SK-N-SH (cell line): ENCODE measurements around the gene FAM162A. TPM values are rescaled to one million over a fixed set of nuclear protein-coding genes. Genes with fewer than 3 reads are reported as not detected.
"Not testable (repeated sequence)": the region's sequence is repeated elsewhere in the genome, so short reads cannot be mapped to it uniquely, and the experiment has no call there.

Experiments
- CTCF ChIA-PET: fragments of 300-600, 350-600 bp; formaldehyde crosslinking; extraction: SDS; loops from one replicate; lab custom pipeline; 2021; lab: Yijun Ruan, JAX
- POLR2A ChIA-PET: fragments of 350-600 bp; sonication (Branson Sonifier 250); formaldehyde crosslinking; extraction: SDS; loops from one replicate; lab custom pipeline; 2020; ENCODE audit warnings: antibody characterized with exemption, inconsistent platforms; lab: Yijun Ruan, JAX
- DNase-seq: peaks from one replicate; pipeline ENCODE4 v3.0.0; 2012
- H2AFZ ChIP-seq: fragments of 200-600 bp; sonication (generic); 2 replicates; pipeline ENCODE4 v1.8.1; 2016; ENCODE audit warnings: antibody characterized with exemption, mild to moderate bottlenecking, low read depth
- H3F3A ChIP-seq: fragments of 200-600 bp; sonication (generic); replicated peaks from 2 replicates; pipeline ENCODE3; 2016; ENCODE audit warnings: antibody characterized with exemption, mild to moderate bottlenecking; ENCODE audit not compliant: insufficient read depth
- H3K27ac ChIP-seq, 2 experiments: fragments of 200-500 bp in 1 of 2; fragments of 200-600 bp in 1 of 2; sonication (Bioruptor generic) in 1 of 2; sonication (generic), shearing (Covaris generic) in 1 of 2; 2 replicates each; pipeline versions ENCODE4 v1.5.1 to v1.6.1; 2014 to 2016; ENCODE audit warnings: low read depth in 2 of 2, inconsistent platforms in 1 of 2, low read length in 1 of 2, mild to moderate bottlenecking in 1 of 2, mixed read lengths in 1 of 2
- H3K27me3 ChIP-seq: fragments of 200-600 bp; sonication (generic), shearing (Covaris generic); 2 replicates; pipeline ENCODE4 v1.6.1; 2016; ENCODE audit warnings: mixed run types; ENCODE audit not compliant: insufficient read depth
- H3K36me3 ChIP-seq, 2 experiments: fragments of 200-500 bp in 1 of 2; fragments of 200-600 bp in 1 of 2; sonication (Bioruptor generic) in 1 of 2; sonication (generic) in 1 of 2; replicated peaks in 1 of 2; 2 replicates each; pipeline versions ENCODE3 to v1.5.1; 2014 to 2016; ENCODE audit warnings: low read length in 1 of 2, mild to moderate bottlenecking in 1 of 2; ENCODE audit not compliant: insufficient read depth in 2 of 2, control insufficient read depth in 1 of 2
- H3K4me1 ChIP-seq, 2 experiments: fragments of 200-500 bp in 1 of 2; fragments of 200-600 bp in 1 of 2; sonication (Bioruptor generic) in 1 of 2; sonication (generic), shearing (Covaris generic) in 1 of 2; 2 replicates each; pipeline versions ENCODE4 v1.5.1 to v1.6.1; 2014 to 2016; ENCODE audit warnings: low read depth in 1 of 2, low read length in 1 of 2, mixed run types in 1 of 2; ENCODE audit not compliant: insufficient read depth in 2 of 2, control insufficient read depth in 1 of 2
- H3K4me2 ChIP-seq: fragments of 200-600 bp; sonication (generic), shearing (Covaris generic); 2 replicates; pipeline ENCODE4 v1.6.1; 2017; ENCODE audit warnings: mixed run types
- H3K4me3 ChIP-seq, 2 experiments: fragments of 200-500 bp in 1 of 2; fragments of 200-600 bp in 1 of 2; sonication (Bioruptor generic) in 1 of 2; sonication (generic), shearing (Covaris generic) in 1 of 2; 2 replicates each; pipeline versions ENCODE4 v1.5.1 to v1.8.1; 2014 to 2016; ENCODE audit warnings: low read depth in 2 of 2, inconsistent platforms in 1 of 2, low read length in 1 of 2, mild to moderate bottlenecking in 1 of 2, mixed read lengths in 1 of 2, moderate library complexity in 1 of 2
- H3K79me2 ChIP-seq: fragments of 200-600 bp; sonication (generic); 2 replicates; pipeline ENCODE4 v1.8.1; 2017; ENCODE audit warnings: mild to moderate bottlenecking; ENCODE audit not compliant: insufficient read depth
- H3K9ac ChIP-seq: fragments of 200-600 bp; sonication (generic); 2 replicates; pipeline ENCODE4 v1.6.1; 2017; ENCODE audit warnings: mixed run types
- H3K9me2 ChIP-seq: fragments of 200-600 bp; sonication (generic); 2 replicates; pipeline ENCODE4 v1.6.1; 2017; ENCODE audit warnings: mixed run types
- H3K9me3 ChIP-seq: fragments of 200-600 bp; sonication (generic); 2 replicates; pipeline ENCODE4 v1.6.1; 2017; ENCODE audit warnings: mixed run types, mild to moderate bottlenecking, moderate library complexity
- H4K20me1 ChIP-seq: fragments of 200-600 bp; sonication (generic); 2 replicates; pipeline ENCODE4 v1.6.1; 2017; ENCODE audit warnings: mild to moderate bottlenecking, mixed run types; ENCODE audit not compliant: insufficient read depth
- CHD2 ChIP-seq: fragments of 150-350 bp; IDR thresholded peaks from 2 replicates; pipeline ENCODE4 v1.6.1; 2018; ENCODE audit warnings: low read length; ENCODE audit not compliant: partially characterized antibody
- EZH2phosphoT487 ChIP-seq: fragments of 200-600 bp; sonication (generic); IDR thresholded peaks from 2 replicates; pipeline ENCODE4 v1.6.1; 2017; ENCODE audit warnings: low read depth, mixed run types, mild to moderate bottlenecking, antibody characterized with exemption, moderate library complexity, borderline replicate concordance
- FOSL2 ChIP-seq: IDR thresholded peaks from 2 replicates; pipeline ENCODE4 v1.4.0; 2012; ENCODE audit warnings: low read depth, mild to moderate bottlenecking, moderate library complexity, borderline replicate concordance
- FOXM1 ChIP-seq: IDR thresholded peaks from 2 replicates; pipeline ENCODE4 v1.4.0; 2012; ENCODE audit warnings: low read depth, mild to moderate bottlenecking
- RAD21 ChIP-seq: IDR thresholded peaks from 2 replicates; pipeline ENCODE4 v1.6.1; 2012; ENCODE audit warnings: mild to moderate bottlenecking, low read length
- SIN3A ChIP-seq: IDR thresholded peaks from 2 replicates; pipeline ENCODE4 v1.6.1; 2012; ENCODE audit warnings: low read depth, mild to moderate bottlenecking, low read length, moderate library complexity, borderline replicate concordance
- TCF12 ChIP-seq: IDR thresholded peaks from 2 replicates; pipeline ENCODE4 v1.4.0; 2012
- WGBS: methylation state at CpG from one replicate; pipeline ENCODE4 v1.1.6; 2017; ENCODE audit warnings: low lambda C conversion rate; 5-methylcytosine and 5-hydroxymethylcytosine counted together
- polyA plus RNA-seq, 3 experiments: library from polyadenylated mRNA; depleted of rRNA; stranded (reverse); fragments of >200 nt; gene quantifications; 2 replicates each; pipeline ENCODE4 v1.2.3, GENCODE V29; 2012
- TF ChIP-seq, protein P1 (sequence below): IDR thresholded peaks from 2 replicates; pipeline ENCODE4 v1.4.0; 2012; ENCODE audit warnings: low read depth, borderline replicate concordance

FAM162A gene
- polyA plus RNA-seq, 1 of the 3 experiments (the other 2 are of a cell fraction) = 35.1 TPM

DNA sequence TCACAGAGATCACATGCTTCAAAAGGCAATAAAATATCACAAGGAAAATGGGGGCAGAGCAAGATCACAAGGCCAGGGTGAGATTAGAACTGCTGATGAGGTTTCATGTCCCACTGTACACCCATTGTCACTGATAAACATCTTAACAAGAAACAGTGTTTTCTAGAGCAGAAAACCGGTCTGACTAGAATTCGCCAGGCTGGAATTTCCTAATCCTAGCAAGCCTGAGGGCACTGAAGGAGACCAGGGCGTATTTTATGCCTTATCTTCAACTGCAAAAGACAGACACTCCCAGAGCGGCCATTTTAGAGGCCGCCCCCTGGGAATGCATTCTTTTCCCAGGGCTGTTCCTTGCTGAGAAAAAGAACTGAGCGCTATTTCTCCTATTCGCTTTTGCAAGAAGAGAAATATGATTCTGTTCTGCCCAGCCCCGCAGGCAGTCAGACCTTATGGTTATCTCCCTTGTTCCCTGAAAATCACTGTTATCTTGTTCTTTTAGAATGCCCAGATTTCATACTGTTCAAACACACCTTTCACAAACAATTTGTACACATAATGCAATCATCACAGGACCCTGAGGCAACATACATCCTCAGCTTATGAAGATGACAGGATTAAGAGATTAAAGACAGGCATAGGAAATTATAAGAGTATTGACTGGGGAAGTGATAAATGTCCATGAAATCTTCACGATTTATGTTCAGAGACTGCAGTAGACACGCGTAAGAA lies 59.9 kb downstream of the FAM162A start:
- CTCF ChIA-PET = interaction anchor here (1.1 kb wide), 1 partner anchor 12 kb away, joined by 3 read pairs; no protein-coding TSS in a partner anchor

DNA sequence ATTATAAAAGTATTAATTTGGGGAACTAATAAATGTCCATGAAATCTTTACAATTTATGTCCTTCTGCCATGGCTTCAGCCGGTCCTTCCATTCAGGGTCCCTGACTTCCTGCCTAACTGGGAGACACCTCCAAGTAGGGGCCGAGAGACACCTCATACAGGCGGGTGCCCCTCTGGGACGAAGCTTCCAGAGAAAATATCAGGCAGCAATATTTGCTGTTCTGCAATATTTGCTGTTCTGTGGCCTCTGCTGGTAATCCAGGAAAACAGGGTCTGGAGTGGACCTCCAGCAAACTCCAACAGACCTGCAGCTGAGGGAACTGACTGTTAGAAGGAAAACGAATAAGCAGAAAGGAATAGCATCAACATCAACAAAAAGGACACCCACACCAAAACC lies 60.5 kb downstream of the FAM162A start:
- H3K4me3 ChIP-seq, H3K9me3 ChIP-seq, H3F3A ChIP-seq, DNase-seq, POLR2A ChIA-PET, H4K20me1 ChIP-seq, H3K4me2 ChIP-seq, H2AFZ ChIP-seq, H3K27me3 ChIP-seq, H3K27ac ChIP-seq, H3K9me2 ChIP-seq, H3K4me1 ChIP-seq, H3K9ac ChIP-seq: not testable (repeated sequence)
- Histone ChIP-seq H3K79me2 (peaks cover 67% of the 10 kb centered on the region), H3K36me3 (peaks cover 43 to 59% of the 10 kb centered on the region in 2 experiments)
- CTCF ChIA-PET = interaction anchor here (1.1 kb wide), 1 partner anchor 13 kb away, joined by 3 read pairs; no protein-coding TSS in a partner anchor
- 98% methylated on average over 5 of the region's 5 CpGs for WGBS

More for the DNA sequence above, 59.9 kb downstream of the FAM162A start:
- H3K9ac ChIP-seq, H3K9me3 ChIP-seq, POLR2A ChIA-PET, H2AFZ ChIP-seq, H3K4me2 ChIP-seq, H3K9me2 ChIP-seq, H3K4me3 ChIP-seq, DNase-seq, H3K27ac ChIP-seq, H3K4me1 ChIP-seq, H4K20me1 ChIP-seq, H3K27me3 ChIP-seq, H3F3A ChIP-seq: not testable (repeated sequence)
- Histone ChIP-seq H3K36me3 (peaks cover 41 to 60% of the 10 kb centered on the region in 2 experiments), H3K79me2 (peaks cover 61% of the 10 kb centered on the region)
- WGBS = 91% methylated on average over 9 of the region's 11 CpGs

DNA sequence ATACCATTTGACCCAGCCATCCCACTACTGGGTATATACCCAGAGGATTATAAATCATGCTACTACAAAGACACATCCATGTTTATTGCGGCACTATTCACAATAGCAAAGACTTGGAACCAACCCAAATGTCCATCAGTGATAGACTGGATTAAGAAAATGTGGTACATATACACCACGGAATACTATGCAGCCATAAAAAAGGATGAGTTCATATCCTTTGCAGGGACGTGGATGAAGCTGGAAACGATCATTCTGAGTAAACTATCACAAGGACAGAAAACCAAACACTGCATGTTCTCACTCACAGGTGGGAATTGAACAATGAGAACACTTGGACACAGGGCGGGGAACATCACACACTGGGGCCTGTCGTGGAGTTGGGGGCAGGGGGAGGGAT lies 64.2 kb downstream of the FAM162A start:
- DNase-seq, H3K27ac ChIP-seq, POLR2A ChIA-PET, H3K4me3 ChIP-seq, H3K9me3 ChIP-seq, H3K9ac ChIP-seq, H4K20me1 ChIP-seq, H2AFZ ChIP-seq, H3K4me2 ChIP-seq, H3K4me1 ChIP-seq, H3K27me3 ChIP-seq, H3F3A ChIP-seq, H3K9me2 ChIP-seq: not testable (repeated sequence)
- CTCF ChIA-PET = interaction anchor here (0.7 kb wide), 1 partner anchor 182 kb away, joined by 3 read pairs; no protein-coding TSS in a partner anchor
- 96% methylated on average over 6 of the region's 6 CpGs for WGBS
- peaks cover 37 to 69% of the 10 kb centered on the region in 2 experiments for H3K36me3 ChIP-seq
- peaks cover 65% of the 10 kb centered on the region for H3K79me2 ChIP-seq

DNA sequence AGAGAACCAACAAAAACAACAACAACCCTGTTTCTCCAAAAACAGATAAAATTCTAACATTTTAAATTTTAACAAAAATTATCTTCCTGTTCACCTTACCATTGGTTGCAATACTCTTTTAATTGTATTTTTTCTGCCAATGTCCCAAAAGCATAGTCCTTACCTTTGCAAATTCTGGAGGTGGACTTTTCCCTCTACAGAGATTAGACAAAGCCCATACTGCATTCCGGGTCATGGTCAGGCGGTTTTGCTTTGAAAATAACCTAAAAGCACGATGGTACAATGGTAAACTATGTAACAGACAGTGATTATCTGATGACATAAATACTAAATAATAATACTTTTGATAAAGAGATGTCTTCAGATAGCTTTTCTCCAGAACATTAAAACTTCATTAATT lies 67.4 kb downstream of the FAM162A start:
- H4K20me1 ChIP-seq = no peaks in the 10 kb centered on the region
- H3K4me1 ChIP-seq = no peaks in the 10 kb centered on the region
- H3K27me3 ChIP-seq = no peaks in the 10 kb centered on the region
- TF ChIP-seq RAD21 (no peak), FOSL2 (no peak), EZH2phosphoT487 (no peak), TCF12 (no peak), CHD2 (no peak), FOXM1 (no peak), SIN3A (no peak)
- TF ChIP-seq, protein P1, sequence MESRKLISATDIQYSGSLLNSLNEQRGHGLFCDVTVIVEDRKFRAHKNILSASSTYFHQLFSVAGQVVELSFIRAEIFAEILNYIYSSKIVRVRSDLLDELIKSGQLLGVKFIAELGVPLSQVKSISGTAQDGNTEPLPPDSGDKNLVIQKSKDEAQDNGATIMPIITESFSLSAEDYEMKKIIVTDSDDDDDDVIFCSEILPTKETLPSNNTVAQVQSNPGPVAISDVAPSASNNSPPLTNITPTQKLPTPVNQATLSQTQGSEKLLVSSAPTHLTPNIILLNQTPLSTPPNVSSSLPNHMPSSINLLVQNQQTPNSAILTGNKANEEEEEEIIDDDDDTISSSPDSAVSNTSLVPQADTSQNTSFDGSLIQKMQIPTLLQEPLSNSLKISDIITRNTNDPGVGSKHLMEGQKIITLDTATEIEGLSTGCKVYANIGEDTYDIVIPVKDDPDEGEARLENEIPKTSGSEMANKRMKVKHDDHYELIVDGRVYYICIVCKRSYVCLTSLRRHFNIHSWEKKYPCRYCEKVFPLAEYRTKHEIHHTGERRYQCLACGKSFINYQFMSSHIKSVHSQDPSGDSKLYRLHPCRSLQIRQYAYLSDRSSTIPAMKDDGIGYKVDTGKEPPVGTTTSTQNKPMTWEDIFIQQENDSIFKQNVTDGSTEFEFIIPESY = no peak
- ChIA-PET CTCF (no interaction called here), POLR2A (no interaction called here)
- no peak overlapping the region for H2AFZ ChIP-seq
- H3F3A ChIP-seq = no peaks in the 10 kb centered on the region
- H3K79me2 ChIP-seq = peaks cover 52% of the 10 kb centered on the region
- no peak overlapping the region for H3K4me3 ChIP-seq
- H3K9me3 ChIP-seq = no peaks in the 10 kb centered on the region
- 96% methylated on average over 3 of the region's 3 CpGs for WGBS
- no peaks in the 10 kb centered on the region for H3K9me2 ChIP-seq
- no peak overlapping the region for H3K4me2 ChIP-seq
- no peak for DNase-seq
- peaks cover 52 to 71% of the 10 kb centered on the region in 2 experiments for H3K36me3 ChIP-seq
- H3K27ac ChIP-seq = no peak overlapping the region
- H3K9ac ChIP-seq = no peak overlapping the region
